ENCODE data around the gene BORCS6. TPM values are rescaled to one million over a fixed set of nuclear protein-coding genes. Genes with fewer than 3 reads are reported as not detected.

The BORCS6 gene
- total and polyA plus RNA-seq, 2 experiments from 2014 or later: 1.8 to 7.1 TPM

- Mint-ChIP-seq H3K27me3 (ENCODE audit: insufficient read depth, low read depth, poor library complexity) (peaks cover 21% of the 10 kb centered on the region), H3K36me3 (ENCODE audit: low read depth) (peaks cover 25% of the 10 kb centered on the region), H3K4me3 (peak overlapping the region; percentile 92), H3K9me3 (no peaks in the 10 kb centered on the region), H3K27ac (peak overlapping the region; percentile 99), H3K4me1 (peaks cover 41% of the 10 kb centered on the region)
- H3K4me1 ChIP-seq (ENCODE audit: insufficient read depth): peaks cover 25% of the 10 kb centered on the region
- peaks cover 18% of the 10 kb centered on the region; the same call in 1 of the 2 replicates for H3F3A ChIP-seq (replicated peaks; ENCODE audit: low read depth)
- peak overlapping the region; percentile 100 for H3K27ac ChIP-seq (ENCODE audit: low read depth)
- H3K27me3 ChIP-seq (ENCODE audit: insufficient read depth): no peaks in the 10 kb centered on the region
- peak; percentile 89 for DNase-seq (ENCODE audit: low spot score)
- H3K36me3 ChIP-seq (ENCODE audit: insufficient read depth): peaks cover 5% of the 10 kb centered on the region; the same call in 1 of the 2 replicates
- peaks cover 12% of the 10 kb centered on the region; the same call in 1 of the 2 replicates for H3K79me2 ChIP-seq (replicated peaks; ENCODE audit: insufficient read depth)
- no peak for TF ChIP-seq ZNF114 (CRISPR knock-in tag; IDR thresholded peaks at IDR 0.05)
- TF ChIP-seq STAT1 (IDR thresholded peaks at IDR 0.05; ENCODE audit: unreplicated experiment): no peak
- TF ChIP-seq CREB1 (CRISPR knock-in tag; IDR thresholded peaks at IDR 0.05; ENCODE audit: low read depth): peak; percentile 38; the same call in 1 of the 2 replicates
- peak; percentile 6; the same call in 1 of the 2 replicates for TF ChIP-seq ETS1 (IDR thresholded peaks at IDR 0.05)
- TF ChIP-seq POLR2AphosphoS5 (IDR thresholded peaks at IDR 0.05; ENCODE audit: low read depth): peak; percentile 84
- ATAC-seq: peak; percentile 70
- H3K4me2 ChIP-seq: peak overlapping the region; percentile 93
- H4K20me1 ChIP-seq (replicated peaks; ENCODE audit: insufficient read depth): peaks cover 5% of the 10 kb centered on the region
- no peaks in the 10 kb centered on the region for H3K9me2 ChIP-seq (ENCODE audit: insufficient read depth)
- peak overlapping the region; percentile 96 for H3K4me3 ChIP-seq
- H2AFZ ChIP-seq: peak overlapping the region; percentile 73
Observed at GRCh38 chr17:8162997-8163977, 26.7 kb downstream of the BORCS6 start.

- Mint-ChIP-seq H3K27me3 (ENCODE audit: insufficient read depth, low read depth, poor library complexity) (peaks cover 24% of the 10 kb centered on the region), H3K4me3 (peak within 1 kb of the TSS; percentile 92), H3K4me1 (peaks cover 41% of the 10 kb centered on the region), H3K36me3 (ENCODE audit: low read depth) (peaks cover 26% of the 10 kb centered on the region), H3K27ac (peak within 1 kb of the TSS; percentile 99), H3K9me3 (no peaks in the 10 kb centered on the region)
- H2AFZ ChIP-seq: peak within 1 kb of the TSS; percentile 73
- H3K9me2 ChIP-seq (ENCODE audit: insufficient read depth): no peaks in the 10 kb centered on the region
- peaks cover 12% of the 10 kb centered on the region; the same call in 1 of the 2 replicates for H3K79me2 ChIP-seq (replicated peaks; ENCODE audit: insufficient read depth)
- H3K36me3 ChIP-seq (ENCODE audit: insufficient read depth): peaks cover 5% of the 10 kb centered on the region; the same call in 1 of the 2 replicates
- peaks cover 25% of the 10 kb centered on the region for H3K4me1 ChIP-seq (ENCODE audit: insufficient read depth)
- peak within 1 kb of the TSS; percentile 96 for H3K4me3 ChIP-seq
- peaks cover 18% of the 10 kb centered on the region; the same call in 1 of the 2 replicates for H3F3A ChIP-seq (replicated peaks; ENCODE audit: low read depth)
- DNase-seq (ENCODE audit: low spot score) (peak; percentile 85), ATAC-seq (peak; percentile 8)
- peak within 1 kb of the TSS; percentile 100 for H3K27ac ChIP-seq (ENCODE audit: low read depth)
- peak within 1 kb of the TSS; percentile 97 for H3K4me2 ChIP-seq
- H3K27me3 ChIP-seq (ENCODE audit: insufficient read depth): no peaks in the 10 kb centered on the region
- peaks cover 5% of the 10 kb centered on the region for H4K20me1 ChIP-seq (replicated peaks; ENCODE audit: insufficient read depth)
- TF ChIP-seq ZNF114 (CRISPR knock-in tag; IDR thresholded peaks at IDR 0.05) (no peak), POLR2AphosphoS5 (IDR thresholded peaks at IDR 0.05; ENCODE audit: low read depth) (peak; percentile 73), CREB1 (CRISPR knock-in tag; IDR thresholded peaks at IDR 0.05; ENCODE audit: low read depth) (0 out of 2 replicates have a peak, but pooled peaks have one; percentile 60), ZNF331 (CRISPR knock-in tag; IDR thresholded peaks at IDR 0.05; ENCODE audit: low read depth) (no peak)
Observed at GRCh38 chr17:8162233-8162996, 27.6 kb downstream of the BORCS6 start, which contains the start of gene VAMP2. Gene VAMP2 (minus strand): TSS chr17:8162948. CDS start chr17:8162879, 69 bp downstream.

All from GM23338 (cell line).